IMR-90 (cell line): Measurements from ENCODE around the gene KCNMA1. TPM values are rescaled to one million over a fixed set of nuclear protein-coding genes. Genes with fewer than 3 reads are reported as not detected.

Experiments
- ATAC-seq: fragments of 200-7000 bp; cut with Tn5 transposase; 2 replicates; pipeline ENCODE4 v1.9.1; 2020; ENCODE audit warnings: low read depth, mild to moderate bottlenecking, moderate library complexity
- BruUV-seq: library from RNA; stranded (reverse); fragments of 400-500 nt; replicated peaks from 2 replicates; lab custom pipeline; 2021; lab: Mats Ljungman, UMichigan
- CTCF ChIA-PET: fragments of 300-600 bp; formaldehyde crosslinking; extraction: SDS; loops from one replicate; lab custom pipeline; 2021; ENCODE audit warnings: antibody characterized with exemption; lab: Yijun Ruan, JAX
- POLR2A ChIA-PET: fragments of 300-600 bp; sonication (Branson Sonifier 250); formaldehyde crosslinking; loops from one replicate; lab custom pipeline; 2022; ENCODE audit warnings: antibody characterized with exemption; ENCODE audit not compliant: unreplicated experiment; lab: Charles Lee
- DNase-seq: peaks from one replicate; pipeline ENCODE4 v3.0.0; 2013
- H2AFZ ChIP-seq: replicated peaks from 2 replicates; pipeline ENCODE3; 2013; ENCODE audit warnings: low read length, mild to moderate bottlenecking; ENCODE audit not compliant: poor library complexity
- H2AK5ac ChIP-seq: 2 replicates; pipeline ENCODE4 v1.6.1; 2013; ENCODE audit warnings: low read depth, low read length, inconsistent platforms
- H2AK9ac ChIP-seq: replicated peaks from 2 replicates; pipeline ENCODE3; 2013; ENCODE audit warnings: mild to moderate bottlenecking, low read depth, low read length, moderate library complexity; ENCODE audit not compliant: poor library complexity
- H2BK120ac ChIP-seq: 2 replicates; pipeline ENCODE4 v1.6.1; 2013; ENCODE audit warnings: low read depth, low read length, inconsistent platforms
- H2BK15ac ChIP-seq: 3 replicates; pipeline ENCODE4 v1.6.1; 2013; ENCODE audit warnings: low read depth, low read length, inconsistent platforms
- H2BK20ac ChIP-seq: 2 replicates; pipeline ENCODE4 v1.6.1; 2013; ENCODE audit warnings: low read depth, mild to moderate bottlenecking, inconsistent platforms, low read length, moderate library complexity
- H2BK5ac ChIP-seq: 2 replicates; pipeline ENCODE4 v1.6.1; 2013; ENCODE audit warnings: mild to moderate bottlenecking, low read depth, low read length, inconsistent platforms; ENCODE audit not compliant: poor library complexity, severe bottlenecking
- H3K14ac ChIP-seq: replicated peaks from 2 replicates; pipeline ENCODE4 v1.6.1; 2013; ENCODE audit warnings: low read depth, low read length, inconsistent platforms
- H3K18ac ChIP-seq: 2 replicates; pipeline ENCODE4 v1.6.1; 2013; ENCODE audit warnings: low read depth, low read length, control low read depth
- H3K23ac ChIP-seq: 2 replicates; pipeline ENCODE4 v1.6.1; 2013; ENCODE audit warnings: low read depth, low read length, inconsistent platforms
- H3K27ac ChIP-seq: 2 replicates; pipeline ENCODE4 v1.5.1; 2013; ENCODE audit warnings: mild to moderate bottlenecking, control low read depth, low read length; ENCODE audit not compliant: insufficient read depth
- H3K27me3 ChIP-seq: 2 replicates; pipeline ENCODE4 v1.6.1; 2013; ENCODE audit warnings: low read length; ENCODE audit not compliant: control insufficient read depth, insufficient read depth
- H3K36me3 ChIP-seq: 2 replicates; pipeline ENCODE4 v1.6.1; 2013; ENCODE audit warnings: low read length, mixed read lengths; ENCODE audit not compliant: control insufficient read depth, insufficient read depth
- H3K4ac ChIP-seq: 2 replicates; pipeline ENCODE4 v1.6.1; 2013; ENCODE audit warnings: low read depth, low read length, inconsistent platforms
- H3K4me1 ChIP-seq: 2 replicates; pipeline ENCODE4 v1.6.1; 2013; ENCODE audit warnings: low read length, mixed read lengths; ENCODE audit not compliant: control insufficient read depth, insufficient read depth
- H3K4me2 ChIP-seq: 2 replicates; pipeline ENCODE4 v1.6.1; 2013; ENCODE audit warnings: low read depth, mild to moderate bottlenecking, control low read depth, low read length, moderate library complexity
- H3K4me3 ChIP-seq: 2 replicates; pipeline ENCODE4 v1.5.1; 2013; ENCODE audit warnings: low read depth, mild to moderate bottlenecking, control low read depth, low read length, moderate library complexity; ENCODE audit not compliant: insufficient read depth
- H3K56ac ChIP-seq: 2 replicates; pipeline ENCODE4 v1.6.1; 2013; ENCODE audit warnings: low read length, inconsistent platforms; ENCODE audit not compliant: insufficient read depth; ENCODE audit errors: extremely low read depth
- H3K79me1 ChIP-seq, 2 experiments: 2 replicates each; pipeline ENCODE4 v1.6.1; 2013; ENCODE audit warnings: low read length in 2 of 2, inconsistent platforms in 1 of 2, low read depth in 1 of 2
- H3K9ac ChIP-seq: 2 replicates; pipeline ENCODE4 v1.6.1; 2013; ENCODE audit warnings: low read depth, low read length, control low read depth
- H3K9me1 ChIP-seq: 2 replicates; pipeline ENCODE4 v1.6.1; 2013; ENCODE audit warnings: low read length, inconsistent platforms; ENCODE audit not compliant: insufficient read depth
- H3K9me3 ChIP-seq: 2 replicates; pipeline ENCODE4 v1.6.1; 2013; ENCODE audit warnings: low read length; ENCODE audit not compliant: control insufficient read depth, insufficient read depth
- H4K20me1 ChIP-seq: 2 replicates; pipeline ENCODE4 v1.6.1; 2013; ENCODE audit warnings: low read length, inconsistent platforms; ENCODE audit not compliant: insufficient read depth
- H4K5ac ChIP-seq: 2 replicates; pipeline ENCODE4 v1.6.1; 2013; ENCODE audit warnings: mild to moderate bottlenecking, low read depth, low read length, control low read depth
- H4K8ac ChIP-seq, 2 experiments: 2 replicates each; pipeline ENCODE4 v1.6.1; 2013; ENCODE audit warnings: low read depth in 2 of 2, low read length in 2 of 2, control low read depth in 1 of 2, inconsistent platforms in 1 of 2
- H4K91ac ChIP-seq: 2 replicates; pipeline ENCODE4 v1.6.1; 2013; ENCODE audit warnings: low read depth, low read length, inconsistent platforms; ENCODE audit not compliant: insufficient read depth
- CHD1 ChIP-seq: IDR thresholded peaks from 2 replicates; pipeline ENCODE4 v1.6.1; 2012; ENCODE audit warnings: low read depth, low read length, improper control_type of control experiment
- RCOR1 ChIP-seq: IDR thresholded peaks from 2 replicates; pipeline ENCODE4 v1.6.1; 2012; ENCODE audit warnings: mild to moderate bottlenecking, low read length, improper control_type of control experiment; ENCODE audit not compliant: insufficient replicate concordance
- WGBS, 2 experiments: methylation state at CpG; one replicate each; pipeline versions ENCODE4 v1.1.5 to v1.1.7; 2013; ENCODE audit warnings: missing lambda C conversion rate in 2 of 2; ENCODE audit not compliant: insufficient read length in 1 of 2; ENCODE audit errors: extremely low coverage in 2 of 2; 5-methylcytosine and 5-hydroxymethylcytosine counted together
- dilution Hi-C: fragments of 300-500 bp; cut with HindIII; formaldehyde crosslinking; loops from one replicate; pipeline ENCODE4 v1.14.3; 2018; ENCODE audit warnings: low sequenced_read_pairs; ENCODE audit not compliant: unreplicated experiment
- in situ Hi-C: fragments of 300-500 bp; cut with MboI; formaldehyde crosslinking; loops from 3 replicates; pipeline ENCODE4 v1.14.3; 2019; ENCODE audit warnings: low sequenced_read_pairs, inconsistent platforms, mixed read lengths
- intact Hi-C: fragments of 100-400 bp; cut with micrococcal nuclease; formaldehyde crosslinking; loops from 2 replicates; pipeline ENCODE4 v1.10.0; 2022
- polyA plus RNA-seq, 3 experiments: library from polyadenylated mRNA; depleted of rRNA; stranded (reverse); fragments of >200 nt; gene quantifications; 2 replicates each; pipeline ENCODE4 v1.2.3, GENCODE V29; 2012; ENCODE audit warnings: low replicate concordance in 1 of 3
- total RNA-seq: library from RNA; depleted of rRNA; stranded (reverse); fragments of >200 nt; gene quantifications from 2 replicates; pipeline ENCODE4 v1.2.3, GENCODE V29; 2012

The KCNMA1 gene
- total and polyA plus RNA-seq, 2 of the 4 experiments (the other 2 are of a cell fraction) = 25.6 to 29.6 TPM

DNA sequence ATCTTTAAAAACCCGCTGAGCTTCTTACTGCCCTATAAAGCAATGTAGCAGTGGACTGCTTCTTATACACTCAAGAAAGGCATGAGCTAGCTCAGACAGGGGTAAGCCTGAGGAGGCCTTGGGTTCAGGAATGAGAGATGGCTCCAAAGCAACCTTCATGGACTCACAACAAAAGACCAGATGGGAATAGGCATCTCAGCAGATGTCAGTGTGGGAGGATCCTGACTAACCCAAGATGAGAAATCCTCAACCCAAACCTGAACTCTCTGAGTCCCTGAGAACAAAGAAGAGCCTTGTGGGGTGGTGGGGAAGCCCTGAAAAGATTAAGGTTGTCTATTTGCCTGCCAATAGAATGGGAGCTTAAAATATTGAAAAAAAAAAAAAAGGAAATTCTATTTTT lies 807.4 kb downstream of the KCNMA1 start:
- Histone ChIP-seq H2AK9ac (no peak overlapping the region), H2AFZ (no peak overlapping the region), H3K27me3 (0 out of 2 replicates have a peak, but pooled peaks cover 2% of the 10 kb centered on the region), H3K4me2 (no peak overlapping the region), H3K9me3 (no peaks in the 10 kb centered on the region), H2BK120ac (no peak overlapping the region), H2BK20ac (no peak overlapping the region), H3K23ac (no peak overlapping the region), H3K4me1 (no peaks in the 10 kb centered on the region), H3K56ac (no peak overlapping the region), H4K8ac (no peak overlapping the region), H3K27ac (no peak overlapping the region), H4K5ac (no peak overlapping the region), H4K20me1 (no peaks in the 10 kb centered on the region), H3K4ac (no peak overlapping the region), H2AK5ac (no peak overlapping the region), H2BK5ac (no peak overlapping the region), H3K4me3 (no peak overlapping the region), H3K79me1 (no peaks in the 10 kb centered on the region), H4K91ac (no peak overlapping the region), H2BK15ac (no peak overlapping the region), H3K9me1 (no peaks in the 10 kb centered on the region), H3K18ac (no peak overlapping the region), H3K9ac (no peak overlapping the region), H3K36me3 (no peaks in the 10 kb centered on the region), H3K14ac (no peak overlapping the region)
- CTCF ChIA-PET = interaction anchor here (0.6 to 0.7 kb wide), 3 partner anchors 52 to 920 kb away, joined by 3 to 7 read pairs (median 3); no protein-coding TSS in a partner anchor
- in situ Hi-C loops = no loop called here
- no CpG with 5 or more reads among the region's 1 CpG for WGBS, 2 experiments
- no peak for TF ChIP-seq RCOR1
- no peak for TF ChIP-seq CHD1
- intact Hi-C loops = no loop called here
- POLR2A ChIA-PET = no interaction called here
- no TSS peak for BruUV-seq
- no peak for ATAC-seq
- dilution Hi-C loops = no loop called here
- no peak for DNase-seq
